ENCODE data around the gene AKAP11. TPM values are rescaled to one million over a fixed set of nuclear protein-coding genes. Genes with fewer than 3 reads are reported as not detected.

Gene AKAP11
- total RNA-seq, 1 donor from 2014 or later, result 37.2 TPM

DNA sequence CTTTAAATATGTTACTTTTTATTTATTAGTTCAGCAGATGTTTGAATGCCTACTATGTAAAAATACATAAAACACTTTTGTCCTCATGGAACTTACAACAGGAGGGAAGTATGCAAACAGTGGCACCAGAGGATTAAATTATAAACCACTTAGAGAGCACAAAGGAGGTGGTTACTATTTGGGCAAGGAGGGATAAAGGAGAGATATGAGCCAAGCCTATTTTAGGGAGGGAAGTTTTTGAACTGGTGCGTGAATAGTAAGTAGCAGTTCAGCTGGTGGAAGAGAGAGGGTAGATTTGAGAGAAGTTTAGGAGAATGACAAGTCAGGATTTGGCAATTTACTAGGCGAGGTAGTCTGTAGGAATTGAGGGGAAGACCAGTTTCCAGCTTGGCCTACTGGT lies 8.6 kb downstream of the AKAP11 start:
- ATAC-seq (no peak), DNase-seq (no peak)
- Histone ChIP-seq H3K9me3 (no peaks in the 10 kb centered on the region), H3K27ac (no peak overlapping the region), H3K4me1 (peaks cover 15% of the 10 kb centered on the region), H3K36me3 (no peaks in the 10 kb centered on the region), H3K27me3 (no peaks in the 10 kb centered on the region), H3K4me3 (no peak overlapping the region)
- no peak for TF ChIP-seq CTCF (IDR thresholded peaks at IDR 0.05)
- intact Hi-C loops (cut with DNase I), result no loop called here

DNA sequence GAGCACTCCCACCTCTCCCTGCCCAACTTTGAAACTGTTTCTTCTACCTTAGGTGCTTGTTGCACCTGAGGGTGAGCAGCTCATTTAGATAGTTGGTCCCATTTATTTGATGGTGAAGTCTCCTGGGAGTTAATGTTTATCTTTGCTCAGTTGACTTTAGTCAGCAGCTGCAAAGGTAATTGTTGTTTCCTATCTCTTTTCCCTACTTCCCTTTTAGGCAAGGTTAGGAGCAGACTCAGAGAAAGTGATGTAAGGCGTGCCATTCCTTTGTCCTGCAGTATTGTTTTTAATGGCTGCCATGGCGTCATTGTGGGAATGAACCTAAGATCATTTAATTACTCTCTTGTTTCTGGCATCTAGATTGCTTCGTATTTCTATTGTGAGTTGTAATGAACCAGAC lies 11.6 kb downstream of the AKAP11 start:
- peaks cover 11% of the 10 kb centered on the region for H3K4me1 ChIP-seq
- DNase-seq (no peak), ATAC-seq (no peak)
- intact Hi-C loops (cut with DNase I), result no loop called here
- no peaks in the 10 kb centered on the region for H3K27me3 ChIP-seq
- H3K27ac ChIP-seq, result no peak overlapping the region
- peaks cover 23% of the 10 kb centered on the region for H3K36me3 ChIP-seq
- TF ChIP-seq CTCF (IDR thresholded peaks at IDR 0.05), result no peak
- no peaks in the 10 kb centered on the region for H3K9me3 ChIP-seq
- no peak overlapping the region for H3K4me3 ChIP-seq

GRCh38 chr13:42284068-42284467 lies 12.1 kb downstream of the AKAP11 start:
- ATAC-seq (no peak), DNase-seq (no peak)
- Histone ChIP-seq H3K9me3 (no peaks in the 10 kb centered on the region), H3K4me3 (no peak overlapping the region), H3K27me3 (no peaks in the 10 kb centered on the region), H3K36me3 (peaks cover 27% of the 10 kb centered on the region), H3K27ac (no peak overlapping the region), H3K4me1 (peaks cover 11% of the 10 kb centered on the region)
- intact Hi-C loops (cut with DNase I), result no loop called here
- no peak for TF ChIP-seq CTCF (IDR thresholded peaks at IDR 0.05)

DNA sequence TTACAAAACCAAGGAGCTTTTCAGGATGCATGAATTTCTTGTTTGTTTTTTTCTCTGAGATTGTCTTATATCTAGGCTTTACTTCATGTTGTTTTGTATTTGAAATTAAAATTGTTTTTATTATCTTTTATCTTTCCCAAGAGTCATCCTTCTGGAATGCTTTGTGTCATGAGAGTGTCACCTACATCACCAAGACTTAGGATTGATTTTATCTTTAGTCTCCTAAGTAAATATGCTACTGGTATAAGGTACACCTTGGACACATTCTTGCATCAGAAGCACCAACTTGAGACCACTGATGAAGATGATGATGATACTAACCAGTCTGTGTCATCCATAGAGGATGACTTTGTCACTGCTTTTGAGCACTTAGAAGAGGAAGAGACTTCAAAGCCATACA lies 26.4 kb downstream of the AKAP11 start:
- Histone ChIP-seq H3K4me1 (no peaks in the 10 kb centered on the region), H3K27me3 (no peaks in the 10 kb centered on the region), H3K36me3 (peaks cover 82% of the 10 kb centered on the region), H3K4me3 (no peak overlapping the region), H3K9me3 (no peaks in the 10 kb centered on the region), H3K27ac (no peak overlapping the region)
- ATAC-seq (no peak), DNase-seq (no peak)
- intact Hi-C loops (cut with DNase I), result no loop called here
- TF ChIP-seq CTCF (IDR thresholded peaks at IDR 0.05), result no peak

DNA sequence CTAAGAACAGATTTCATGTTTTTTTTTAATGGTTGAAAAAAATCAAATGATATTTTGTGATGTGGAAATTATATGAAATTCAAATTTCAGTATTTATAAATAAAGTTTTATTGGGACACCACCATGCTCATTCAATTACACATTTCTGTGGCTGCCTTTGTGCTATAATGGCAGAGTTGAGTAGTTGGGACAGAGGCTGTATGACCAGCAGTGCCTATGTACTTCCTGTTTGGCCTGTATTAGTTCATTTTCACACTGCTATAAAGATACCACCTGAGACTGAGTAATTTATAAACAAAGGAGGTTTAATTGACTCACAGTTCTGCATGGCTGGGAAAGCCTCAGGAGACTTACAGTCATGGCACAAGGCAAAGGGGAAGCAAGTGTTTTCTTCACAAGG lies 33.6 kb downstream of the AKAP11 start:
- H3K4me3 ChIP-seq, result no peak overlapping the region
- no peaks in the 10 kb centered on the region for H3K27me3 ChIP-seq
- no peaks in the 10 kb centered on the region for H3K4me1 ChIP-seq
- ATAC-seq, result no peak
- DNase-seq, result no peak
- H3K36me3 ChIP-seq, result peaks cover 53% of the 10 kb centered on the region
- TF ChIP-seq CTCF (IDR thresholded peaks at IDR 0.05), result no peak
- intact Hi-C loops (cut with DNase I), result no loop called here
- no peaks in the 10 kb centered on the region for H3K9me3 ChIP-seq
- H3K27ac ChIP-seq, result no peak overlapping the region

DNA sequence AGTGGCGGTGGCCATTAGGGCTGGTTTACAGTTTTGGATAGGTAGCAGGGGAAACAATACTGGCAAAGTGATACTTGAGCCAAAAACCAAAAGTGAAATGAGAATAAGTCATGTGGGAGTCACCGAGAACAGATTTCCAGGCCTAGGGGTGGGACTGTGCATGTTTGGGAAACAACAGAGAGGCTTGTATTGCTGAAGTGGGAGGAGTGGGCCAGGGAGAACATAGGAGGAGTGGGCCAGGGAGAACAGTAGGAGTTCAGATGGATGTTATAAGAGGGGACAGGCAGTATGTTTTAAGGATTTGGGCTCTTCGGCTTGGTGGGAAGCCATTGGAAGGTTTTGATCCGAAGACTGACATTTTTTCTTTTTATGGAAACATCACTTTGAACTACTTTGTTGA lies 35.5 kb downstream of the AKAP11 start:
- DNase-seq (no peak), ATAC-seq (no peak)
- intact Hi-C loops (cut with DNase I), result no loop called here
- no peak overlapping the region for H3K27ac ChIP-seq
- no peak for TF ChIP-seq CTCF (IDR thresholded peaks at IDR 0.05)
- no peaks in the 10 kb centered on the region for H3K27me3 ChIP-seq
- H3K36me3 ChIP-seq, result peaks cover 46% of the 10 kb centered on the region
- H3K4me3 ChIP-seq, result no peak overlapping the region
- no peaks in the 10 kb centered on the region for H3K9me3 ChIP-seq
- H3K4me1 ChIP-seq, result no peaks in the 10 kb centered on the region

Data from upper lobe of right lung (tissue), 1 donor.